GM18870 (cell line): Measurements from ENCODE around the gene HDAC4.

Source experiments
- ATAC-seq: cut with Tn5 transposase; IDR thresholded peaks from one replicate; pipeline ENCODE4 v1.9.1; 2021; ENCODE audit warnings: moderate library complexity; ENCODE audit not compliant: unreplicated experiment

HDAC4 gene

GRCh38 chr2:239311132-239312040 is 89.4 kb downstream of the HDAC4 start:
- ATAC-seq, result no peak

GRCh38 chr2:239310401-239311061 is 90.3 kb downstream of the HDAC4 start:
- no peak for ATAC-seq

DNA sequence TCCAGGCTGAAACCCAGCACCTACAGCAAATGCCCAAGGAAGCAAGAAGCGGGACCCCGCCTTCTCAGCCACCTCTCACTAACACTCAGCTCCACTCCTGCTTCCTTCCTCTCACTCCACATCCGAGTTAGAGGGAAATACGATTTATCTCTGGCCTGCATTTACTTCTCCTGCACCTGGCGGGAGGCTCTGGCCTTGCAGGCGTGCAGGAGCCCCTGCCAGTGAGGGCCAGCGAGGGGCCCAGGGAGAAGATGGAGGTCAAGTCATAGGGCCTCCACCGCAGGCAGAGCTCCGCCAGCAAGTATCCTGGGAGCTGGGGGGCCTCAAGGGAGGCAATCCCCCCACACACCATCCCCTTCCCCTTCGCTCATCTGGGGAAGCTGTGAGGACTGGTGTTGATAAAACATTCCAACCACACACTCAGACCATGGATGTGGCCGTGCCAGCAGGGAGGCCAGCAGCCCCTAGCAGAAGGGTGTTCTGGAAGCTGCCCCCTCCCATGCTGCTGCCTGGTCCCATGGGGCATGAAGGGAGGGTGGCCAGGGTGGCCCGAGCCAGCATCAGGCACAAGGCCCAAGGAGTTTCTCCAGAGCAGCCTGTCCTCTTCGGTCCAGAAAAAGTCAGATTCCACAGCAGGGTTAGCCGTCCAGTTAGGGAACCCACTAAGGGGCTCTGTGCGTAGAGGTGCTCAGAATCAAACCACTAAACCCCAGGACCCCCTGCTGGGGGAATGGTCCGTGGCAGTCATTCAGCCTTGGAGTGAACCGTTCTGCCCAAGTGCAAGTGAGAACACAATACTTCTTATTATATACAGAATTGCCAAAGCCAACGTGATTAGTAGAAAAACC is 91.2 kb downstream of the HDAC4 start:
- no peak for ATAC-seq

GRCh38 chr2:239308661-239309397 is 92.0 kb downstream of the HDAC4 start:
- no peak for ATAC-seq

- no peak for ATAC-seq
Measured at GRCh38 chr2:239307921-239308613, 92.8 kb downstream of the HDAC4 start.

- no peak for ATAC-seq
Measured at GRCh38 chr2:239307221-239307569, 93.6 kb downstream of the HDAC4 start.

DNA sequence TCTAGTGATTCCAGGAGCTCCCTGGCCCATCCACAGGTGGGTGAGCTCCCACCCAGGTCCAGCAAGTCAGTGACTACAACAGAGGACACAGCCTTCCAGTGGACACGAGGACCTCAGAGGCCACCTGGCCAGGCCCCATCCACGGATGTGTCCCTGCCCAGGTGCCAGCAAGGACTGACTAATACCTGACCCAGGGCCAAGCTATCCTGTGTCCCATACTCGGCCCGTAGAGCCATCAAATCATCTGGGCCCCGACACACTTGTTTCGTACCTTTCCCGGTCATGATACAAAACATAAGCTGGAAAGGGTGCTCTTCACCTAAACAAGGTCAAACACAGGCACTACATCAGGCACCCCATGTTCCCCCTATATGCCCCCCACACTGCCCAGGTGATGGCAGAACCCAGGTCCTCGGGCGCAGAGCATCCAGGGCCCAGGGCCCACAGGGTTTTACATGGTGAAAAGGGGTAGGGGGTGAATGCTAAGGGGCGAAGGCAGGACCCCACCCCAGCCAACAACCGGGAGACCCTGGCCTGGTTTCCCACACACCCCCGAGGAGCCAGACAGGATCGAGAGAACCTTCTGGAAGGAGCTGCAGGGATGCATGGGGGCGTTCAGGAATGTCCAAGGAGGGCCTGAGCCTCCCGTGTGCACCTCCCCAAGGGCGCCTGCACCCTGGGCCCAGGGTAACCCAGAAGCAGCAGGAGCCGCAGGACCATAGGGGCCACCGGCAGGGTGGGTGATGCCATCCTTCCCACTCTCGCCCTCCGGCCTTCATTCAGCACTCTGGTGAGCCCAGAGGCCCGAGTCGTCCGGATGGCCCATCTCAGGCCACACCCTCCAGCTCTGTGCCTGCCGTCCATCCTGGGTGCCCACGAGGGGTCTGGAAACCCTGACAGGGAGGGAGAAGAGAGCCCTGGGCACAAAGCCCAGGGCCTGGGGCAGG is 94.3 kb downstream of the HDAC4 start:
- no peak for ATAC-seq

DNA sequence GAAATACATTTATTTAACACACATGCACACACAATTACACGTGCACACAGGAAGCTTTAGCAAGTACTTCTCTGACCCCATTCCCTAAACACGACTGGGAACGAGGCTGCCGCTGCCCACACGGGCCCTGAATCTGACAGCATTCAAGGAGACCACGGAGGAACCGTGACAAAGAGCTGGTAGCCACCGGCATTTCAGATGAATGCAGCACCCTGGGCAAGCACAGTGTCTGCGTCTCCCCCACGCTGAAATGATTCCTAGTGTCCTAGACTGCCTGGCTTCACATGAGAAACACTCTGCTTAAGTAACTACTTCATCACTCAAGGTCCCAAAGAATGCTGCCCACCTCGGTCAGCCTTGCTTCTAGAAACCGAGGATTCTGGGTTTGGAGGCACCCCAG is 95.0 kb downstream of the HDAC4 start:
- no peak for ATAC-seq

DNA sequence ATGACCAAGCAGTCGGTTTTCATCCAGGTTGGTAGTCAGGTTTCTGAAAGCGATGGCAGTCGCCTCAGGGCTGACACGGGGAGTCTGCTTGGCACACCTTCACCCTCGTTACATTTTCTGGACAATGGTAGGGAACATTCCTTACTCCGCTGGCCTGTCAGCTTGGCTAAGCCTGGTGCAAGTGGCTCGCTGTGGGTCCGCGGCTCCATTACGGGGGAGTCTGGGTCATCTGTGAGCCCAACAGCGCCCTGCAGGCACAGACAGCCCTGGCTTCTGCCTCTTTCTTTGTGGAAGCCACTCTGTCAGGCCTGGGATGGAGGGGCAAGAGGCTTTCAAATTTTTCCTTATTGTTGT is 95.6 kb downstream of the HDAC4 start:
- ATAC-seq, result no peak

DNA sequence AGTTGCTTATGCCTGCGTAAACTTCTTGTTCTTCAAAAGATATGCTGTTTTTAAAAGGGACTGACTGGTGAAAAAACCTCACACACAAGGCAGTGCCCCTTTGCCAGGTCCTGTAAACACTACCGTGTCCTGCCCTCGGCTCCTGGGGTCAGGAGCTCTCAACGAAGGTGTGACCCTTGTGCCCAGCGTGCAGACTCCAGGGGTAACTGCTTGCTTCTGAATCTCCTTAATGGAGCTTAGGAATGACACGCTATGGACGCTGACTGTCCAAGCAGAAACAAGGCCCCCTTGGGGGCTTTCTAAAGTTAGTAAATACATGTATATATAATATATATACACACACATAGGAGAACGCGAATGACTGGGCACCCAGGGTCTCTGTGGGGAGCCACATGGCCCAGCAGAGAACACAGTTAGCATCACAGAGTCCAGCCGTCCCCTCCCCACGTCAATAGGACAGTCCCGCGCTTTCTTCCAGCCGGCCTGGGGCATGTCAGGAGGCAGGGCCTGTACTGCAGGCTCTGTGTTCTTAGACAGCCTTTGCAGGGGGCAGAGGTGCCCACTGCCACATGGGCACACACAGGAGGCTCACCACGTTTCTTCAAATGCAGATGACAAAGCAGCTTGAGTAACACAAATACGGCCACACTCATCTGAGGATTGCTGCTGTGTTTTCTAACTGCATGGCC is 96.1 kb downstream of the HDAC4 start:
- no peak for ATAC-seq

- ATAC-seq, result peak; percentile 82
Measured at GRCh38 chr2:239303711-239304532, 96.9 kb downstream of the HDAC4 start.

GRCh38 chr2:239302808-239303557 is 97.8 kb downstream of the HDAC4 start:
- ATAC-seq, result no peak

DNA sequence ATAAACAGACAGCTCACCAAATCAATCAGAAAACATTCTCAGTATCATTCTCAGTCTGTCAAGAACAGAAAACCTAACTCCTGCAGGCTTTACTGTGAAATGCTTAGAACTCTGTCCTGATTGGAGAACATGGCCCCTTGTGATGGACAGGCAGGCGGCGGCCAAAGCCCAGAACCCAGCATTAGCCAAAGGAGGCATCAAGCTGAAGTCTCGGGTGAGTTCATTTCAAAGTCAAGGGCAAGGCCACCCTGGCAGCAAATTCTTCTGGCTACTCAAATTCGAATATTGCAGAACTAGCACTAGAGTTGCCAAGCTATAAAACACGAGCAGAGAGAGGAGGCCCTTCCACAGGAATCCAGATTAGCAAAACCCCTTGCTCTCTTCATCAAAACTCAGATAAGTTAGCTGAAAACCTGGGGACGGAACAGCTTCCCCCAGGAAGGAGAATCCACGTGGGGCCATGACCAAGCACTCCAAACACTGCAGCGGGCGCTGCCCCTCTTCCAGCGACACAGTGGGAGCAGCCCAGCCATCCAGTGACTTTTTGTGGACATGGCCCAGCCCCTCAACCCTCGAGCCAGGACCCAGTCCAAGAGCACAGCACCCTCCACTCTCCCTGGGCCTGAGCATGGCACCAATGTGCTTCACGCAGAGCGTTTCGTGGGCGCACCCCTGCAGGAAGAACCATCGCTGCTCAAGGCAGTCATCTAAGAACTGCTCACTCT is 98.6 kb downstream of the HDAC4 start:
- no peak for ATAC-seq

- no peak for ATAC-seq
Measured at GRCh38 chr2:239300871-239301735, 99.7 kb downstream of the HDAC4 start.

GRCh38 chr2:239300242-239300641 is 100.6 kb downstream of the HDAC4 start:
- ATAC-seq, result no peak
